AG08396 (cell line): Measurements from ENCODE around the gene KLHL3.
"Not testable (repeated sequence)": the region's sequence is repeated elsewhere in the genome, so short reads cannot be mapped to it uniquely, and the experiment has no call there.

Experiments
- DNase-seq: peaks from one replicate; pipeline ENCODE4 v3.0.0; 2012; ENCODE audit warnings: low spot score, mixed read lengths

KLHL3 gene, protein sequence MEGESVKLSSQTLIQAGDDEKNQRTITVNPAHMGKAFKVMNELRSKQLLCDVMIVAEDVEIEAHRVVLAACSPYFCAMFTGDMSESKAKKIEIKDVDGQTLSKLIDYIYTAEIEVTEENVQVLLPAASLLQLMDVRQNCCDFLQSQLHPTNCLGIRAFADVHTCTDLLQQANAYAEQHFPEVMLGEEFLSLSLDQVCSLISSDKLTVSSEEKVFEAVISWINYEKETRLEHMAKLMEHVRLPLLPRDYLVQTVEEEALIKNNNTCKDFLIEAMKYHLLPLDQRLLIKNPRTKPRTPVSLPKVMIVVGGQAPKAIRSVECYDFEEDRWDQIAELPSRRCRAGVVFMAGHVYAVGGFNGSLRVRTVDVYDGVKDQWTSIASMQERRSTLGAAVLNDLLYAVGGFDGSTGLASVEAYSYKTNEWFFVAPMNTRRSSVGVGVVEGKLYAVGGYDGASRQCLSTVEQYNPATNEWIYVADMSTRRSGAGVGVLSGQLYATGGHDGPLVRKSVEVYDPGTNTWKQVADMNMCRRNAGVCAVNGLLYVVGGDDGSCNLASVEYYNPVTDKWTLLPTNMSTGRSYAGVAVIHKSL

GRCh38 chr5:137735555-137736284 is at the start of gene KLHL3:
Gene KLHL3, minus strand, starts transcription at chr5:137736089. Its CDS starts 443 bp downstream, at chr5:137735646.
- peak; percentile 39 for DNase-seq

GRCh38 chr5:137782984-137783536 is 47.2 kb upstream of the KLHL3 start:
- DNase-seq = no peak

DNA sequence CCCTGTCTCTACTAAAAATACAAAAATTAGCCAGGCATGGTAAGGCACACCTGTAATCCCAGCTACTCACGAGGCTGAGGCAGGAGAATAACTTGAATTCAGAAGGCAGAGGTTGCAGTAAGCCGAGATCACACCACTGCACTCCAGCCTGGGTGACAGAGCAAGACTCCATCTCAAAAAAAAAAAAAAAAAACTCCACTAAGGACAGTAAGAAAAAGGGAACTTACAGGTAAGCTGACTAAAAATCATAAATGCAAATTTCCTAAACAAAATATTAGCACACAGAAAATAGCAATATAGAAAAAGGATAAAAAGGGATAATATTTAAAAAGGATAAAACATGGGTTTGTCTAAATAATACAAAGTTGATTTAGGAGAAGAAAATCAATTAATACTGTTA is 46.2 kb upstream of the KLHL3 start:
- no peak for DNase-seq

GRCh38 chr5:137778772-137779564 is 43.1 kb upstream of the KLHL3 start:
- peak; percentile 18 for DNase-seq

DNA sequence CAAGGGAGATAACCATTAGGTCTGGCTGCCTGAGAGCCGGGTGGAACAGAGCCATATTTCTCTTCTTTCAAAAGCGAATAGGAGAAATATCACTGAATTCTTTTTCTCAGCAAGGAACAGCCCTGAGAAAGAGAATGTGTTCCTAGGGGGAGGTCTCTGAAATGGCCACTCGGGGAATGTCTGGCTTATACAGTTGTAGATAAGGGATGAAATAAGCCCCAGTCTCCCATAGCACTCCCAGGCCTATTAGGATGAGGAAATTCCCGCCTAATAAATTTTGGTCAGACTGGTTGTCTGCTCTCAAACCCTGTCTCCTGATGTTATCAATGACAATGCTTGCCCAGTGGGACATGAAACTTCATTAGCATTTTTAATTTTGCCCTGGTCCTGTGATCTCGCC is 32.0 kb upstream of the KLHL3 start:
- DNase-seq = not testable (repeated sequence)

- DNase-seq = no peak
Measured at GRCh38 chr5:137761566-137761965, 25.7 kb upstream of the KLHL3 start.

- peak; percentile 15 for DNase-seq
Measured at GRCh38 chr5:137760719-137761516, 25.0 kb upstream of the KLHL3 start.

DNA sequence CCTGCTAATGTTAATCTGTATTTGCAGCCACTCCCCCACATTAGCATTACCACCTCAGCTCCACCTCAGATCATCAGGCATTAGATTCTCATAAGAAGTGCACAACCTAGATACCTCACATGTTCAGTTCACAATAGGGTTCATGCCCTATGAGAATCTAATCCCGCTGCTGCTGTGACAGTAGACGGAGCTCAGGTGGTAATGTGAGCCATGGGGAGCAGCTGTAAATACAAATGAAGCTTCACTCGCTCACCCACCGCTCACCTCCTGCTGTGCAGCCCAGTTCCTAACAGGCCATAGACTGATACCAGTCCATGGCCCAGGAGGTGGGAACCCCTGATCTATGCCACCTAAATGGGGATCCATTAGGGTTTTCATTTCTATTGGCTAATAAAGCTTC is 24.4 kb upstream of the KLHL3 start:
- DNase-seq = no peak

DNA sequence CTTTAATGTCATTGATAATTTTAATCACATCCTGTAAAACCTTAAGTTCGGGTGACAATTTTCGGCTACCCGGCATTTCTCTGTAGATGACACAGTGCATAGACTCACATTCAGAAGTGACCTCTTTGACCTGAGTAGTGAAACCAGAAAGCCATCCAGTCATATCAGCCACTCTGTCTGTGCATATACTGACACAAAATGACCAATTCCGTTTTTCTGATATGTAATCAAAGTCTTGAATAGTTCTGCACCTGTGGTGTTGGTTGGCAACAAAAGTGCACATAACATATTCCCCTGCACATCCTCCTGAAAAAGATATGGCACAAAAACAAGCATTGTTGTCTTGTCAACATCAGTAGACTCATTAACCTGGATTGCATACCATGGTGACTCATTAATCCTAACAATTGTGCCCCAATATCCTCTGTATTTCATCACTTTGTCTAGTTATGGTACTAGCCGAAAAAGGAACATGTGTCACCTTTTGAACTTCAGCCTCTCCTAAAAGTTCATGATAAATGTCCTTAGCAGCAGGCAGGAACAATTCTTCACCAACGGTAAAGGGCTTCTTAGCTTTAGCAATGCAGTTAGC is 22.9 kb upstream of the KLHL3 start:
- DNase-seq = no peak

DNA sequence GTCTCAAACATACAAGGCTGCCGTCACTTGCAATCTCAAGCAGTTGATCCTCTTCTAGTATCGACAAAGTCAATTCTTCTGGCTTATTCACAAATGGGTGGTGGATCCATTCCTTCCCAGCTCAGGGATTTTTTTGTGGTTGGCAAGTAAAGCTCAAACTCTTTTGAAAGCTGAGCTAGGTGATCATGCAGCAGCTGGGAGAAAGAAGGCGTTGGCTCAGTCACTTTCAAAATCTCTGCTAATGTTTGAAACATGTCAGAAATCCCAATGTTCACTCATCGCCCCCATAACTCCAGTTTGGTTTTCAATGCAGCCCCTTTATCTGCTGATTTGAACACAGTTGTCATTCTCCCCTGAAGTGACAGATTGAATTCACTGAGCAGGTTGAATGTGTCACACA is 22.2 kb upstream of the KLHL3 start:
- no peak for DNase-seq

GRCh38 chr5:137757634-137758033 is 21.7 kb upstream of the KLHL3 start:
- no peak for DNase-seq

- DNase-seq = no peak
Measured at GRCh38 chr5:137754961-137755762, 19.3 kb upstream of the KLHL3 start.

- peak; percentile 98 for DNase-seq
Measured at GRCh38 chr5:137754188-137754960, 18.5 kb upstream of the KLHL3 start, which contains the start of gene HNRNPA0. Gene HNRNPA0, minus strand, starts transcription at chr5:137754363. Its CDS starts 297 bp downstream, at chr5:137754066.

DNA sequence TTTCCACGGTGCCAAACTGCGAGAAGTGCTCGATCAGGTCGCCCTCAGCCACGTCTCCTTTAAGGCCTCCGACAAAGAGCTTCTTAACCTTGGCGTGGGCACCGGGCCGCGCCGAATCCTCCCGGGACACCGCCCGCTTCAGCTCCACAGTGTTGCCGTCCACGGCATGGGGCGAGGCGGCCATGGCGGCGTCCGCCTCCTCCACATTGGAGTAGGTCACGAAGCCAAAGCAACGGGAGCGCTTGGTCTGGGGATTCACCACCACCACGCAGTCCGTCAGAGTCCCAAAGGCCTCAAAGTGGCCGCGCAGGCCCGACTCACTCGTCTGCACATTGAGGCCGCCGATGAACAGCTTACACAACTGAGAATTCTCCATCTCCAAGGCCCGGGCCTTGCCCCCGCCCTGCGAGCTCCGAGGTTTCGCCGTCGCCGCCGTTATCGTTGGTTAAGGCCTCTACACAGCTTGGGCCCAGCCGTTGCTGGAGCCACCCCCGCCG is 17.9 kb upstream of the KLHL3 start:
- DNase-seq = no peak

DNA sequence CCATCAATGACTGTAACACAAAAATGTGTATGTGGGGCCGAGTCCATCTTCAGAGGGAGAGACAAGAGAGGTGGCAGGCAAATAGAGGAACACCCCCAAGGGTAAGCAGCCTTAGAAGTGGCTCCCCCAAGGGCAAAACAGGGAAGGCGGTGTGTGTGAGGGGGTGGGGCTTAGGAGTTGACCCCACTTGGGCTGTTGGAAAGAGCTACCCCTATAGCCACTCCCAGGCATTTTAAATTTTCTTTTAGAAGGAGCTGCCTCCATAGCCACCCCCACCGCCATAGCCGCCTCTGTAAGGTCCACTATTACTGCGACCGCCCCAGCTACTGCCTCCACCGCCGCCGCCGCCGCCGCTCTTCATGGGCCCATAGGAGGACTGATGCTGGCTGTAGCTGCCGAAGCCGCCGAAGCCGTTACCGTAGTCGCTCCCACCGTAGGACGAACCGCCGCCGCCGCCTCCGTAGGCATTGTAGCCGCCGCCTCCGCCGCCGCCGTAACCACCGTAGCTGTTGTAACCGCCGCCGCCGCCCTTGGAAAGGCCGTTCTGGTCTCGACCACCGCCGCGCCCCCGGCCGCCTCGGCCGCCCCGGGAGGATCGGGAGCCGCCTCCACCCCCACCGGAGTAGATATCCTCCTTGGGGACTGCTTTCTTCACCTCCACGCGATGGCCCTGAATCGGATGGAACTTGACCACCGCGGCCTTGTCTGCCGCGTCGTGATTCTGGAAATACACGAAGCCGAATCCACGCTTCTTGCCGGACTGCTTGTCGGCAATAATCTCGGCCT is 17.2 kb upstream of the KLHL3 start:
- DNase-seq = peak; percentile 25

- peak; percentile 62 for DNase-seq
Measured at GRCh38 chr5:137751869-137752491, 16.1 kb upstream of the KLHL3 start.

DNA sequence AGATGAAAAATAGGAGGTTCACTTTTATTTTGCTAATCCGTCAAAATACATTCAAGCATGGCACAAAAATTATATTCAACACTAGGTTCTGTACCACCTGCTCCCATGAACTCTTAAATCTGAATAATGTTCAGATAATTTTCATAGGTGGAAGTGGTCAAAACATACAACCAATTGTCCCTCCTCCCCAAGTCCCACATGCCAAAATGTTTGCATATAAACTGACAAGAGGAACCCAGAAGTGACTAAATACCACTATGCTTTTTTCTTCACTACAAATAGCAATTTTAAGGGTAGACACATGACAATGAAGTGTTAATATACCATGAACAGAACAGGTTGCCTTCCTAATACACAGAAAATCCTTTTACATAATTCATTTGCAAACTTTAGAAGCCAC is 14.5 kb upstream of the KLHL3 start:
- DNase-seq = no peak
